K562 (cell line): ENCODE data around the gene OPA1. TPM values are rescaled to one million over a fixed set of nuclear protein-coding genes. Genes with fewer than 3 reads are reported as not detected.

Source experiments
- ATAC-seq: fragments of 200-7000 bp; cut with Tn5 transposase; 3 replicates; pipeline ENCODE4 v1.9.1; 2020; ENCODE audit warnings: moderate library complexity
- BruUV-seq: library from RNA; stranded (reverse); fragments of 400-500 nt; replicated peaks from 2 replicates; lab custom pipeline; 2021; lab: Mats Ljungman, UMichigan
- CTCF ChIA-PET: fragments of 300-600 bp; formaldehyde crosslinking; extraction: SDS; loops from one replicate; lab custom pipeline; 2021; ENCODE audit warnings: low intra/inter-chr PET ratio; lab: Yijun Ruan, JAX
- POLR2A ChIA-PET: fragments of 300-600, 350-650 bp; sonication (Branson Sonifier 250); formaldehyde crosslinking; extraction: SDS; loops from one replicate; lab custom pipeline; 2021; ENCODE audit warnings: antibody characterized with exemption, inconsistent platforms; lab: Yijun Ruan, JAX
- DNase-seq, 4 experiments: peaks; one replicate each; pipeline versions ENCODE4 v3.0.0 to v3.0.0-alpha.2; 2011 to 2018; ENCODE audit warnings: low spot score in 3 of 4, mixed read lengths in 3 of 4; ENCODE audit errors: extremely low read depth in 1 of 4
- FAIRE-seq: peaks from 2 replicates; lab custom pipeline; 2011; peaks lifted over from hg19 to GRCh38; lab: Jason Lieb, UNC
- H2AFZ ChIP-seq: 2 replicates; pipeline ENCODE4 v1.6.0; 2011; ENCODE audit warnings: low read depth, low read length, control low read depth, inconsistent platforms
- H3K27ac ChIP-seq: fragments of 200-600 bp; 3 replicates; pipeline ENCODE4 v1.8.0; 2011; ENCODE audit warnings: low read depth, mild to moderate bottlenecking, control low read depth, inconsistent platforms, low read length, moderate library complexity, mixed read lengths; ENCODE audit errors: extremely low read depth
- H3K27me3 ChIP-seq, 2 experiments: fragments of 300-600 bp in 1 of 2; 2 replicates in 1 of 2; 3 replicates in 1 of 2; pipeline versions ENCODE4 v1.6.0 to v1.8.0; 2011; ENCODE audit warnings: inconsistent platforms in 2 of 2, low read length in 2 of 2, mild to moderate bottlenecking in 1 of 2, mixed read lengths in 1 of 2, moderate library complexity in 1 of 2; ENCODE audit not compliant: control insufficient read depth in 2 of 2, insufficient read depth in 2 of 2
- H3K36me3 ChIP-seq: fragments of 300-600 bp; 3 replicates; pipeline ENCODE4 v1.8.0; 2011; ENCODE audit warnings: mild to moderate bottlenecking, low read length, inconsistent platforms; ENCODE audit not compliant: control insufficient read depth, insufficient read depth
- H3K4me1 ChIP-seq, 2 experiments: fragments of 200-600 bp in 1 of 2; replicated peaks in 1 of 2; 2 replicates in 1 of 2; 3 replicates in 1 of 2; pipeline versions ENCODE4 v1.5.1 to v1.8.0; 2011; ENCODE audit warnings: inconsistent platforms in 2 of 2, low read length in 2 of 2, mild to moderate bottlenecking in 1 of 2, mixed read lengths in 1 of 2, moderate library complexity in 1 of 2; ENCODE audit not compliant: control insufficient read depth in 2 of 2, insufficient read depth in 2 of 2
- H3K4me2 ChIP-seq: 2 replicates; pipeline ENCODE4 v1.6.1; 2011; ENCODE audit warnings: low read length, control low read depth, inconsistent platforms, mixed read lengths; ENCODE audit not compliant: insufficient read depth
- H3K4me3 ChIP-seq: fragments of 200-600 bp; sonication (generic), shearing (Covaris generic); 2 replicates; pipeline ENCODE4 v1.5.1; 2016; ENCODE audit warnings: control low read depth, inconsistent platforms
- H3K79me2 ChIP-seq: fragments of 200-600 bp; 3 replicates; pipeline ENCODE4 v1.8.0; 2011; ENCODE audit warnings: low read length, inconsistent platforms; ENCODE audit not compliant: control insufficient read depth, insufficient read depth
- H3K9ac ChIP-seq, 2 experiments: 2 replicates each; pipeline versions ENCODE4 v1.6.0 to v1.6.1; 2011; ENCODE audit warnings: low read depth in 2 of 2, low read length in 2 of 2, control low read depth in 1 of 2, inconsistent platforms in 1 of 2, mild to moderate bottlenecking in 1 of 2, mixed read lengths in 1 of 2; ENCODE audit not compliant: insufficient read depth in 1 of 2
- H3K9me1 ChIP-seq: one replicate; pipeline ENCODE4 v1.6.0; 2011; ENCODE audit warnings: inconsistent platforms, mild to moderate bottlenecking, low read length, moderate library complexity; ENCODE audit not compliant: control insufficient read depth, insufficient read depth
- H3K9me3 ChIP-seq: replicated peaks from 2 replicates; pipeline ENCODE4 v1.5.1; 2011; ENCODE audit warnings: low read depth, low read length, inconsistent platforms; ENCODE audit not compliant: control insufficient read depth, insufficient read depth
- H4K20me1 ChIP-seq: replicated peaks from 2 replicates; pipeline ENCODE4 v1.6.1; 2011; ENCODE audit warnings: low read length, inconsistent platforms, mixed read lengths; ENCODE audit not compliant: control insufficient read depth, insufficient read depth
- ELF2 ChIP-seq: fragments of 250-450 bp; sonication (Bioruptor Pico); IDR thresholded peaks from 2 replicates; pipeline ENCODE4 v1.5.0; 2021; ENCODE audit warnings: mild to moderate bottlenecking
- GATAD2B ChIP-seq: fragments of 450-650 bp; IDR thresholded peaks from 2 replicates; pipeline ENCODE4 v1.6.1; 2017; ENCODE audit warnings: mild to moderate bottlenecking, borderline replicate concordance
- HSF4 ChIP-seq: fragments of 250-450 bp; sonication (Bioruptor Pico); IDR thresholded peaks from 2 replicates; pipeline ENCODE4 v2.1.2; 2022; ENCODE audit warnings: mild to moderate bottlenecking, moderate library complexity, borderline replicate concordance
- MITF ChIP-seq: IDR thresholded peaks from 2 replicates; pipeline ENCODE4 v1.6.1; 2014; ENCODE audit warnings: antibody characterized with exemption
- MLLT1 ChIP-seq, 2 experiments: fragments of 450-650 bp; IDR thresholded peaks; 2 replicates each; pipeline ENCODE4 v1.6.1; 2016
- NR2C1 ChIP-seq, 2 experiments: fragments of 450-650 bp; IDR thresholded peaks; 2 replicates each; pipeline ENCODE4 v1.6.1; 2017; ENCODE audit warnings: mild to moderate bottlenecking in 2 of 2, antibody characterized with exemption in 1 of 2, inconsistent platforms in 1 of 2, missing compliant biosample characterization in 1 of 2, missing genetic modification characterization in 1 of 2
- RFX5 ChIP-seq: IDR thresholded peaks from 2 replicates; pipeline ENCODE4 v1.6.1; 2011; ENCODE audit warnings: low read depth, mild to moderate bottlenecking, improper control_type of control experiment, low read length
- RFX7 ChIP-seq: fragments of 250-450 bp; sonication (Bioruptor Pico); IDR thresholded peaks from 2 replicates; pipeline ENCODE4 v1.5.1; 2021; ENCODE audit warnings: mild to moderate bottlenecking
- TAF7 ChIP-seq: fragments of 450-650 bp; IDR thresholded peaks from 2 replicates; pipeline ENCODE4 v1.6.1; 2016; ENCODE audit warnings: missing genetic modification characterization, missing compliant biosample characterization
- TCF7L2 ChIP-seq: fragments of 150-350 bp; IDR thresholded peaks from 2 replicates; pipeline ENCODE4 v1.6.1; 2016; ENCODE audit warnings: low read depth, mild to moderate bottlenecking, low read length, moderate library complexity
- ZBTB12 ChIP-seq: fragments of 250-450 bp; sonication (Bioruptor Pico); IDR thresholded peaks from 2 replicates; pipeline ENCODE4 v1.4.0; 2020
- ZNF165 ChIP-seq: fragments of 250-450 bp; sonication (Bioruptor Pico); IDR thresholded peaks from 2 replicates; pipeline ENCODE4 v1.4.0; 2020; ENCODE audit warnings: borderline replicate concordance
- WGBS: fragments of 100-300 bp; shearing (Covaris generic); methylation state at CpG from one replicate; pipeline ENCODE4 v1.1.6; 2016; ENCODE audit warnings: low coverage, mixed read lengths; ENCODE audit not compliant: insufficient coverage; ENCODE audit errors: missing lambda C conversion rate; 5-methylcytosine and 5-hydroxymethylcytosine counted together
- in situ Hi-C: fragments of 300-500 bp; cut with MboI; formaldehyde crosslinking; loops from 4 replicates; pipeline ENCODE4 v1.15.0; 2018; ENCODE audit warnings: inconsistent platforms, mixed read lengths
- intact Hi-C: fragments of 100-400 bp; cut with micrococcal nuclease; formaldehyde crosslinking; loops from 2 replicates; pipeline ENCODE4 v1.14.2; 2022
- polyA plus RNA-seq, 8 experiments: library from polyadenylated mRNA; depleted of rRNA in 4 of 8; stranded (reverse) in 5 of 8; unstranded in 3 of 8; fragments of >200 nt; fragmentation: Nextera tagmentation in 2 of 8; fragmentation: Illumina TruSeq in 1 of 8; extraction: Ambion mirVana in 2 of 8; extraction: Trizol in 1 of 8; gene quantifications; 2 replicates each; pipeline versions ENCODE4 v1.2.1 to v1.2.3, GENCODE V29; 2011 to 2014; ENCODE audit warnings: inconsistent platforms in 1 of 8, missing spikeins in 1 of 8
- total RNA-seq, 7 experiments: library from RNA; depleted of rRNA in 6 of 7; stranded (reverse); fragments of >200 nt in 6 of 7; fragmentation: Illumina TruSeq in 2 of 7; extraction: Trizol in 2 of 7; gene quantifications; 2 replicates each; pipeline versions ENCODE4 v1.2.1 to v1.2.3, GENCODE V29; 2011 to 2021; ENCODE audit warnings: low replicate concordance in 1 of 7

The OPA1 gene
- total and polyA plus RNA-seq, 9 of the 15 experiments (the other 6 are each of a cell fraction or from before 2014, with no cell fraction given) = 19.7 to 127 (median 94.7) TPM

- no peak for ATAC-seq
- TF ChIP-seq ELF2 (CRISPR knock-in tag) (no peak), MITF (no peak), TCF7L2 (no peak), RFX7 (CRISPR knock-in tag) (no peak), TAF7 (tag) (no peak), NR2C1 (IDR thresholded peaks at IDR 0.05) (no peak), NR2C1 (tag; IDR thresholded peaks at IDR 0.05) (no peak), ZBTB12 (CRISPR knock-in tag) (no peak), HSF4 (CRISPR knock-in tag) (no peak), ZNF165 (CRISPR knock-in tag) (no peak), RFX5 (no peak), GATAD2B (no peak), MLLT1 (IDR thresholded peaks at IDR 0.05) (no peak)
These were observed 153.8 kb downstream of the OPA1 start for GRCh38 chr3:193746832-193747231.

More at GRCh38 chr3:193746832-193747231, 153.8 kb downstream of the OPA1 start:
- H3K27me3 ChIP-seq = no peaks in the 10 kb centered on the region
- H3K9me3 ChIP-seq = no peaks in the 10 kb centered on the region
- CTCF ChIA-PET = no interaction called here
- H3K9ac ChIP-seq = no peak overlapping the region
- no peaks in the 10 kb centered on the region for H3K36me3 ChIP-seq
- H3K79me2 ChIP-seq = no peaks in the 10 kb centered on the region
- in situ Hi-C loops (no loop called here), intact Hi-C loops (loop anchor here (10.0 kb wide), 1 partner anchor 82 kb away; no protein-coding TSS in a partner anchor)
- peaks cover 6 to 18% of the 10 kb centered on the region in 2 experiments; a peak in 4 of 5 replicates for H3K4me1 ChIP-seq
- 79% methylated on average over 5 of the region's 5 CpGs for whole genome bisulfite sequencing
- BruUV-seq = no TSS peak
- peak; percentile 46 for FAIRE-seq
- no peaks in the 10 kb centered on the region for H4K20me1 ChIP-seq
- H3K27ac ChIP-seq = no peak overlapping the region
- no peak overlapping the region for H3K4me3 ChIP-seq
- POLR2A ChIA-PET = no interaction called here
- no peaks in the 10 kb centered on the region for H3K9me1 ChIP-seq
- H3K4me2 ChIP-seq = no peak overlapping the region
- no peak for DNase-seq
- H2AFZ ChIP-seq = no peak overlapping the region
